ENCODE results near the gene LASP1NB.

DNA sequence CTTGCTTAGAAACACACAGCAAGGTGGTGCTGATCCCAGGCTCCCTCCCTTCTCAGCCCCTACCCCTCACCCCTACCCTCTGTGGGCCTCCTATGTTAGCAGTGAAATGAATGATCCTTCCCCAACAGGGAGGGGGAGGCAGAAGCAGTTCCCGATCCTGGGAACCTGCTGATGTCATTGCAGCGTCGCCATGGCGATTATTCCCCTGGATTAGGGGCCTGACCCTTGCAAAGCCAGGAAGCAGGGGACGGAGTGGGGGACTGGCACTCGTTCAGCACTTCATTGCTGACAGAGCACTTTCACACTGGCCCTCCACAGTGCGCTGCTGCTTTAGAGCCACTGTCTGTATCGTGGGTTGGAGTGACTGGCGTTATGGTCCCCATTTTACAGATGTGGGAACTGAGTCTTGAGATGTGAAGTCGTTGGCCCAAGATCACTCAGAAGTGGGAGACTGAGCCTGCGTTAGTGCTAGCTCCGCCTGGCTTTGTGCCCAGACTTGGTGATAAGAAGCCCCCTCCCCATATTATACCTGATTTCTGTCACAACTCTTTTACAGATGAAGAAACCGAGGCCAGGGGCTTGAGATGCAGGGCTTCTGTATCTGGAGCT lies 29.0 kb upstream of the LASP1NB start:
- TF ChIP-seq, protein P1, sequence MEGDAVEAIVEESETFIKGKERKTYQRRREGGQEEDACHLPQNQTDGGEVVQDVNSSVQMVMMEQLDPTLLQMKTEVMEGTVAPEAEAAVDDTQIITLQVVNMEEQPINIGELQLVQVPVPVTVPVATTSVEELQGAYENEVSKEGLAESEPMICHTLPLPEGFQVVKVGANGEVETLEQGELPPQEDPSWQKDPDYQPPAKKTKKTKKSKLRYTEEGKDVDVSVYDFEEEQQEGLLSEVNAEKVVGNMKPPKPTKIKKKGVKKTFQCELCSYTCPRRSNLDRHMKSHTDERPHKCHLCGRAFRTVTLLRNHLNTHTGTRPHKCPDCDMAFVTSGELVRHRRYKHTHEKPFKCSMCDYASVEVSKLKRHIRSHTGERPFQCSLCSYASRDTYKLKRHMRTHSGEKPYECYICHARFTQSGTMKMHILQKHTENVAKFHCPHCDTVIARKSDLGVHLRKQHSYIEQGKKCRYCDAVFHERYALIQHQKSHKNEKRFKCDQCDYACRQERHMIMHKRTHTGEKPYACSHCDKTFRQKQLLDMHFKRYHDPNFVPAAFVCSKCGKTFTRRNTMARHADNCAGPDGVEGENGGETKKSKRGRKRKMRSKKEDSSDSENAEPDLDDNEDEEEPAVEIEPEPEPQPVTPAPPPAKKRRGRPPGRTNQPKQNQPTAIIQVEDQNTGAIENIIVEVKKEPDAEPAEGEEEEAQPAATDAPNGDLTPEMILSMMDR (IDR thresholded peaks at IDR 0.05): no peak
- TF ChIP-seq POLR2A (IDR thresholded peaks at IDR 0.05) (no peak), POLR2AphosphoS5 (IDR thresholded peaks at IDR 0.05) (no peak)

Measured in prostate gland (tissue), 2 donors.